Large intestine (tissue), 3 donors: ENCODE results near the gene MFAP3L. TPM values are rescaled to one million over a fixed set of nuclear protein-coding genes. Genes with fewer than 3 reads are reported as not detected.

Experiments used
- DNase-seq, 2 donors: peaks; one replicate each; pipeline versions ENCODE4 v3.0.0 to v3.0.0-alpha.2; 2013
- H3K27ac ChIP-seq: one replicate; pipeline ENCODE4 v1.5.1; 2013; ENCODE audit warnings: low read length
- H3K27me3 ChIP-seq: 2 replicates; pipeline ENCODE4 v1.6.1; 2013; ENCODE audit warnings: low read length; ENCODE audit not compliant: control insufficient read depth, insufficient read depth
- H3K36me3 ChIP-seq: 2 replicates; pipeline ENCODE4 v1.6.1; 2013; ENCODE audit warnings: low read length; ENCODE audit not compliant: control insufficient read depth, insufficient read depth
- H3K4me1 ChIP-seq: one replicate; pipeline ENCODE4 v1.6.1; 2013; ENCODE audit warnings: low read length; ENCODE audit not compliant: control insufficient read depth, insufficient read depth
- H3K4me3 ChIP-seq: one replicate; pipeline ENCODE4 v1.5.1; 2013; ENCODE audit warnings: low read length
- H3K9me3 ChIP-seq: one replicate; pipeline ENCODE4 v1.6.1; 2013; ENCODE audit warnings: mild to moderate bottlenecking, low read depth, low read length, moderate library complexity; ENCODE audit not compliant: control insufficient read depth
- WGBS: methylation state at CpG from one replicate; pipeline ENCODE4 v1.1.5; 2013; ENCODE audit warnings: low lambda C conversion rate; ENCODE audit not compliant: insufficient coverage; 5-methylcytosine and 5-hydroxymethylcytosine counted together
- polyA plus RNA-seq: library from polyadenylated mRNA; unstranded; fragments of 120-200 nt; gene quantifications from one replicate; pipeline ENCODE4 v1.2.1, GENCODE V29; 2013

The MFAP3L gene
- polyA plus RNA-seq, 1 donor: 8.3 TPM

DNA sequence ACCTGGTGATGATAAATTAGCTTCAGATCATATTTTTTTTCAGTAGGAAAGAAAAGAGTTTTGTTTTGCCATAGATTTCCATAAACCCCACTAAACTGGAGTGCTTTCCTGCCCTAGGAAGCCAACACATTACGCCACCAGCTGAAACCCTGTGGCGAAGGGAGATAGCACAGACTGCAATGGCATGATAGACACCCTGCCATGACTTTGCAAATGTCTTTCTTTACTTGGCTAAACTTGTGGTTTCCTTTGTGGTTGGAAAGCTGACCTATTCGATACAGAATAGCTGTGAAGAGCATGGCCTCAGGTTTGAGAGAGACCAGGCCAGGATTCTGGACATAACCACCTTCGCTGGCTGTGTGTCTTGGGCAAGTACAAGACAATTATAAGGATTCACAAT lies 19.1 kb downstream of the MFAP3L start:
- no peaks in the 10 kb centered on the region for H3K9me3 ChIP-seq
- no peak for DNase-seq
- WGBS: no CpG with 5 or more reads among the region's 4 CpGs
- no peak overlapping the region for H3K27ac ChIP-seq
- no peak overlapping the region for H3K4me3 ChIP-seq
- no peaks in the 10 kb centered on the region for H3K27me3 ChIP-seq
- H3K4me1 ChIP-seq: no peaks in the 10 kb centered on the region
- no peaks in the 10 kb centered on the region for H3K36me3 ChIP-seq

GRCh38 chr4:170005472-170005871 lies 20.7 kb downstream of the MFAP3L start:
- no CpG with 5 or more reads among the region's 5 CpGs for WGBS
- no peak overlapping the region for H3K27ac ChIP-seq
- no peaks in the 10 kb centered on the region for H3K4me1 ChIP-seq
- no peak overlapping the region for H3K4me3 ChIP-seq
- no peaks in the 10 kb centered on the region for H3K27me3 ChIP-seq
- DNase-seq: no peak
- no peaks in the 10 kb centered on the region for H3K9me3 ChIP-seq
- H3K36me3 ChIP-seq: no peaks in the 10 kb centered on the region

DNA sequence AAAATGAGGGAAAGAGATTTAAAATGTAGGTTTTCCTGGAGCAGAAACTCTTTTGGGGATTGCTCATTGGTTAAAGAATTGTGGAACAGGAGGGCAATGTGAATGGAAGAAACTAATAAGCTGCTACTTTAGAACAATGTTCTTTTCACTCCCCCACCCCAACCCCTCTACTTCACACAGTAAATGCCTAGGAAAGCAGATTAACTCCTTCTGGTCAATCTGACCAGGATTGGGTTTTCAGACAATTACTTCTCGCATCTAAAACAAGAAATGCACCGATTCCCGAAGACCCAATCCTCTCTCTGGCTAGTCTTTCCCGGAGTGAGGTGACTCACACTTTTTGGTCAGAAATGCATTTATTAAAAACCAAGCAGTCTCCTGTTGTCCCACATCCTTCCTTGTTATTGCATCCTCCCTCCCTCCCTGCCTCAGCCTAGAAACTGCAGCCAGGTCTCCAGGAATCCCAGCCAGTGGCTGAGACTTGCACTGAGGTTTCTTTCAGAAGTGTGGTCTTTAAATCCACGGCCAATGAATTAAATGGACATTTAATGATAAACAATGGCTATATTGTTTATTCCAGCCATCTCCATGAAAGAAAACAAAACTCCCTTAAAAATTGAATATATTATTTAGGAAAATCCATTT lies 21.4 kb downstream of the MFAP3L start:
- no peak for DNase-seq
- no peaks in the 10 kb centered on the region for H3K9me3 ChIP-seq
- H3K36me3 ChIP-seq: no peaks in the 10 kb centered on the region
- H3K27me3 ChIP-seq: no peaks in the 10 kb centered on the region
- no peak overlapping the region for H3K4me3 ChIP-seq
- H3K4me1 ChIP-seq: no peaks in the 10 kb centered on the region
- 83% methylated on average over 1 of the region's 5 CpGs for WGBS
- H3K27ac ChIP-seq: no peak overlapping the region

DNA sequence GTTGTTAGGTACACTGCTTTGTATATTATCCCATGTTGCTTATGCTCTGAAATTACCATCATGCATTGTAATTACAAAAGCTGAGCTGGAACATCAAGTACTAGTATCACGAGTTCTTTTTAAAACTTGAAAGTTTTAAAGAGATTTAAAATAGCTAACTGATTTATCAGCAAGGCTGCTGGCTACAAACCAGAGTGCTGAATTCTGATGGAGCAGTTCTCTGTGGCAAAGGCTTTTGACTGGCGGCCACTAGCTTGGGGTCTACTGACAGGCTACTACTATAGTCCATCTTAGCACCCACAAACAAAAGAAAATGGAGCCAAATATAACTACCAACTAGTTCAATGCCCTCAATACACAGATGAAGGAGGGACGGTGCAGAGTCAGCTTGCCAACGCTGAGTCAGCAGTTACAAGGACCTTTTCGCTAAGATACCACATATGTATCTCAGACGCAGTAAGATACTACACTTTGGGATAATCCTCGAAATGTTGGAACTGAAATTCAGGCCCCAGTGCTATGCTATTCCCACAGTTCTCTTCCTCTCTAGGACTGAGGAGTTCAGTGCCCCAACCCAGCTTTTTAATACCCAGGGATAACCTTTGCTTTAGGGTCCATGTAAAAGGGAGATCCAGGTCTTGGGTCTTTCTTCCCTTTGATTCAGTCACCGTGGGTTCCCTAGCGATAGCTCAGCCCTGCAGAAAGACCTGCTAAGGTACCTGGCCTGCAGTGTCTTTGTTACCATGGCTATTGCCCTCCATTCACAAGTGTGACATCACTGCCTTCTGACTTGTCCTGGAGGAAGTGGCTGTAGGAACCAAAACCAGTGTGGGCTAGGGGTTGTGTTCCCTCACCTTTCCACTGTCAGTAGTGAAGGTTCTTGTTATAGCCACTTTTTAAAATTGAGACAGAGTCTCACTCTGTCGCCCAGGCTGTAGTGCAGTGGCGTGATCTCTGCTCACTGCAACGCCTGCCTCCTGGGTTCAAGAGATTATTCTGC lies 22.8 kb downstream of the MFAP3L start:
- Histone ChIP-seq H3K27me3 (no peaks in the 10 kb centered on the region), H3K36me3 (no peaks in the 10 kb centered on the region), H3K4me3 (no peak overlapping the region), H3K9me3 (no peaks in the 10 kb centered on the region), H3K4me1 (no peaks in the 10 kb centered on the region), H3K27ac (no peak overlapping the region)
- WGBS: no CpG with 5 or more reads among the region's 12 CpGs
- DNase-seq: no peak

GRCh38 chr4:170001745-170002267 lies 24.4 kb downstream of the MFAP3L start:
- DNase-seq: no peak
- no peaks in the 10 kb centered on the region for H3K4me1 ChIP-seq
- H3K36me3 ChIP-seq: no peaks in the 10 kb centered on the region
- H3K4me3 ChIP-seq: no peak overlapping the region
- WGBS: no CpG with 5 or more reads among the region's 5 CpGs
- no peaks in the 10 kb centered on the region for H3K27me3 ChIP-seq
- H3K9me3 ChIP-seq: no peaks in the 10 kb centered on the region
- H3K27ac ChIP-seq: no peak overlapping the region

DNA sequence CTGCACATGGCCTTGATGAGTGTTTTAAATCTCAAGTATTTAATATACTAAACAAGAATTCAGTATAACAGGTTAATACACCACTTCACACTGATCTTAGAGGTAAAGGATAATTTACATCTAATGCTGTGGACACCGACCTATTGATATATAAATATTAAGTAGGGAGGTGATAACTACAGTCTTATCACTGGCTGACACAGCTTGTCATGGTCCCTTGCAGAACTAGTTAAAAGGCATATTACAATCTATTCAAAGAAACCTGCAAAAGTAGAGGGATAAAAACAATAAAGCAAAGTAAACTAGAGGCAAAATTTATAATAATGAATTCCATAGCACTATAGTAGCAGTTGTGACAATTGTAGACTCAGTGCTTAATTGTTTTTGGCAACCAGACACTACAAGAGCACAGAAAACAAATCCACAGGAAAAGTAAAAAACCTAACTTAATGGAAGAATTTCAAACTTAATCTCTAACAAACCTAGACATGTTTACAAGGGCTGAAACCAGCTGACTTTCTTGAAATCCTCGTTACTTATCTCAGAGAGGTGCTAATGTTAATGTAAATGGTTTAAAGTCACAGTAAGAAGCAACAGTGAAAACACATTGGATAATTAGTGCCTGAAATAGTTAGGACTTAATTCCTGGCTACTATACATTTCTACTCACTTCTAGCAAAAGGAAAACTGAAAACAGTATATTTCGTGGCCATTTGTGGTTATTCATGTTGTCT lies 25.0 kb downstream of the MFAP3L start:
- Histone ChIP-seq H3K27me3 (no peaks in the 10 kb centered on the region), H3K9me3 (no peaks in the 10 kb centered on the region), H3K4me3 (no peak overlapping the region), H3K36me3 (no peaks in the 10 kb centered on the region), H3K27ac (no peak overlapping the region), H3K4me1 (no peaks in the 10 kb centered on the region)
- WGBS: 80% methylated on average over 1 of the region's 3 CpGs
- no peak for DNase-seq

DNA sequence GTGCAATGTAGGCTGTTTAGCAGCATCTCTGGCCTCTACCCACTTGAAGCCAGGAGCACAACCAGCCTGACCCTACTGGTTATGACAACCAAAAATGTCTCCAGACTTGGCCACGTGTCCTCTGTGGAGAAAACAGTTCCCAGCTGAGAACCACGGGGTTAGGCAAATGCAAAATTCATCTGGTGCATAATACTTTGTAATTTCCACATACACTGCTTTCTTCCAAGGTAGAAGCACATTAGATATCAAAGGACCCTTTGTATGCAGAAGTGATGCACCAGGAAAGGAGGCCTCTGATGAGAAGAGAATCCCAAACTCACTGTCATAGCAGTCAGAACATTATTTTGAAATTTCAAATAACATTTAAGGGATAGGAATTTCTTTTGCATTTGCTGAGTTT lies 26.3 kb downstream of the MFAP3L start:
- no peak for DNase-seq
- no peak overlapping the region for H3K27ac ChIP-seq
- no peaks in the 10 kb centered on the region for H3K9me3 ChIP-seq
- no peaks in the 10 kb centered on the region for H3K36me3 ChIP-seq
- H3K4me1 ChIP-seq: no peaks in the 10 kb centered on the region
- no peaks in the 10 kb centered on the region for H3K27me3 ChIP-seq
- WGBS: no CpG with 5 or more reads among the region's 2 CpGs
- H3K4me3 ChIP-seq: no peak overlapping the region

DNA sequence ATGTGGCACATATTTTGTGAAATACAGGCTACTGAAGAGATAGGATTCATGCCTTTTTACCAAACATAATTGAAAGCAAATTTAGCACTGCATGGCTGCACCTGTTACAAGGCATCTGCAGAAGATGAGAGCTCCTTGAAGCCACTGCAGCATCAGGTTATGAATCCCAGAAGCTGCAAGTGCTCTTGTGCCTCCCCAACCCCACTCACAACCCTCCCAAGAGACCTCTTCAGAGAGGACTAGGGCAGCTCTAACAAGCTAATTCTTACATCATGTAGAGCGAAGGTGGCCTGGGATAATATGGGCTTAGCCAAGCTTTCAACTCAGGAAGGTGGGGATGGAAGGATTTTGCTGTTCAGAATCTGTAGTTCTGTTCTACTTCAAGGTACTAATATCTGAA lies 27.2 kb downstream of the MFAP3L start:
- H3K4me1 ChIP-seq: no peaks in the 10 kb centered on the region
- H3K27ac ChIP-seq: no peak overlapping the region
- H3K4me3 ChIP-seq: no peak overlapping the region
- H3K36me3 ChIP-seq: no peaks in the 10 kb centered on the region
- no peaks in the 10 kb centered on the region for H3K27me3 ChIP-seq
- no CpG with 5 or more reads among the region's 1 CpG for WGBS
- H3K9me3 ChIP-seq: no peaks in the 10 kb centered on the region
- no peak for DNase-seq

- WGBS: 82% methylated on average over 2 of the region's 10 CpGs
- no peaks in the 10 kb centered on the region for H3K9me3 ChIP-seq
- H3K36me3 ChIP-seq: no peaks in the 10 kb centered on the region
- DNase-seq: no peak
- no peak overlapping the region for H3K27ac ChIP-seq
- H3K4me1 ChIP-seq: no peaks in the 10 kb centered on the region
- H3K4me3 ChIP-seq: no peak overlapping the region
- no peaks in the 10 kb centered on the region for H3K27me3 ChIP-seq
Observed at GRCh38 chr4:169996379-169997240, 29.6 kb downstream of the MFAP3L start.
